IMR-90 (cell line): ENCODE data around the gene PLAAT1. TPM values are rescaled to one million over a fixed set of nuclear protein-coding genes. Genes with fewer than 3 reads are reported as not detected.

Experiments used
- ATAC-seq: fragments of 200-7000 bp; cut with Tn5 transposase; 2 replicates; pipeline ENCODE4 v1.9.1; 2020; ENCODE audit warnings: low read depth, mild to moderate bottlenecking, moderate library complexity
- BruUV-seq: library from RNA; stranded (reverse); fragments of 400-500 nt; replicated peaks from 2 replicates; lab custom pipeline; 2021; lab: Mats Ljungman, UMichigan
- CTCF ChIA-PET: fragments of 300-600 bp; formaldehyde crosslinking; extraction: SDS; loops from one replicate; lab custom pipeline; 2021; ENCODE audit warnings: antibody characterized with exemption; lab: Yijun Ruan, JAX
- POLR2A ChIA-PET: fragments of 300-600 bp; sonication (Branson Sonifier 250); formaldehyde crosslinking; loops from one replicate; lab custom pipeline; 2022; ENCODE audit warnings: antibody characterized with exemption; ENCODE audit not compliant: unreplicated experiment; lab: Charles Lee
- DNase-seq: peaks from one replicate; pipeline ENCODE4 v3.0.0; 2013
- H2AFZ ChIP-seq: replicated peaks from 2 replicates; pipeline ENCODE3; 2013; ENCODE audit warnings: low read length, mild to moderate bottlenecking; ENCODE audit not compliant: poor library complexity
- H2AK5ac ChIP-seq: 2 replicates; pipeline ENCODE4 v1.6.1; 2013; ENCODE audit warnings: low read depth, low read length, inconsistent platforms
- H2AK9ac ChIP-seq: replicated peaks from 2 replicates; pipeline ENCODE3; 2013; ENCODE audit warnings: mild to moderate bottlenecking, low read depth, low read length, moderate library complexity; ENCODE audit not compliant: poor library complexity
- H2BK120ac ChIP-seq: 2 replicates; pipeline ENCODE4 v1.6.1; 2013; ENCODE audit warnings: low read depth, low read length, inconsistent platforms
- H2BK15ac ChIP-seq: 3 replicates; pipeline ENCODE4 v1.6.1; 2013; ENCODE audit warnings: low read depth, low read length, inconsistent platforms
- H2BK20ac ChIP-seq: 2 replicates; pipeline ENCODE4 v1.6.1; 2013; ENCODE audit warnings: low read depth, mild to moderate bottlenecking, inconsistent platforms, low read length, moderate library complexity
- H2BK5ac ChIP-seq: 2 replicates; pipeline ENCODE4 v1.6.1; 2013; ENCODE audit warnings: mild to moderate bottlenecking, low read depth, low read length, inconsistent platforms; ENCODE audit not compliant: poor library complexity, severe bottlenecking
- H3K14ac ChIP-seq: replicated peaks from 2 replicates; pipeline ENCODE4 v1.6.1; 2013; ENCODE audit warnings: low read depth, low read length, inconsistent platforms
- H3K18ac ChIP-seq: 2 replicates; pipeline ENCODE4 v1.6.1; 2013; ENCODE audit warnings: low read depth, low read length, control low read depth
- H3K23ac ChIP-seq: 2 replicates; pipeline ENCODE4 v1.6.1; 2013; ENCODE audit warnings: low read depth, low read length, inconsistent platforms
- H3K27ac ChIP-seq: 2 replicates; pipeline ENCODE4 v1.5.1; 2013; ENCODE audit warnings: mild to moderate bottlenecking, control low read depth, low read length; ENCODE audit not compliant: insufficient read depth
- H3K27me3 ChIP-seq: 2 replicates; pipeline ENCODE4 v1.6.1; 2013; ENCODE audit warnings: low read length; ENCODE audit not compliant: control insufficient read depth, insufficient read depth
- H3K36me3 ChIP-seq: 2 replicates; pipeline ENCODE4 v1.6.1; 2013; ENCODE audit warnings: low read length, mixed read lengths; ENCODE audit not compliant: control insufficient read depth, insufficient read depth
- H3K4ac ChIP-seq: 2 replicates; pipeline ENCODE4 v1.6.1; 2013; ENCODE audit warnings: low read depth, low read length, inconsistent platforms
- H3K4me1 ChIP-seq: 2 replicates; pipeline ENCODE4 v1.6.1; 2013; ENCODE audit warnings: low read length, mixed read lengths; ENCODE audit not compliant: control insufficient read depth, insufficient read depth
- H3K4me2 ChIP-seq: 2 replicates; pipeline ENCODE4 v1.6.1; 2013; ENCODE audit warnings: low read depth, mild to moderate bottlenecking, control low read depth, low read length, moderate library complexity
- H3K4me3 ChIP-seq: 2 replicates; pipeline ENCODE4 v1.5.1; 2013; ENCODE audit warnings: low read depth, mild to moderate bottlenecking, control low read depth, low read length, moderate library complexity; ENCODE audit not compliant: insufficient read depth
- H3K56ac ChIP-seq: 2 replicates; pipeline ENCODE4 v1.6.1; 2013; ENCODE audit warnings: low read length, inconsistent platforms; ENCODE audit not compliant: insufficient read depth; ENCODE audit errors: extremely low read depth
- H3K79me1 ChIP-seq, 2 experiments: 2 replicates each; pipeline ENCODE4 v1.6.1; 2013; ENCODE audit warnings: low read length in 2 of 2, inconsistent platforms in 1 of 2, low read depth in 1 of 2
- H3K9ac ChIP-seq: 2 replicates; pipeline ENCODE4 v1.6.1; 2013; ENCODE audit warnings: low read depth, low read length, control low read depth
- H3K9me1 ChIP-seq: 2 replicates; pipeline ENCODE4 v1.6.1; 2013; ENCODE audit warnings: low read length, inconsistent platforms; ENCODE audit not compliant: insufficient read depth
- H3K9me3 ChIP-seq: 2 replicates; pipeline ENCODE4 v1.6.1; 2013; ENCODE audit warnings: low read length; ENCODE audit not compliant: control insufficient read depth, insufficient read depth
- H4K20me1 ChIP-seq: 2 replicates; pipeline ENCODE4 v1.6.1; 2013; ENCODE audit warnings: low read length, inconsistent platforms; ENCODE audit not compliant: insufficient read depth
- H4K5ac ChIP-seq: 2 replicates; pipeline ENCODE4 v1.6.1; 2013; ENCODE audit warnings: mild to moderate bottlenecking, low read depth, low read length, control low read depth
- H4K8ac ChIP-seq, 2 experiments: 2 replicates each; pipeline ENCODE4 v1.6.1; 2013; ENCODE audit warnings: low read depth in 2 of 2, low read length in 2 of 2, control low read depth in 1 of 2, inconsistent platforms in 1 of 2
- H4K91ac ChIP-seq: 2 replicates; pipeline ENCODE4 v1.6.1; 2013; ENCODE audit warnings: low read depth, low read length, inconsistent platforms; ENCODE audit not compliant: insufficient read depth
- CEBPB ChIP-seq: IDR thresholded peaks from 2 replicates; pipeline ENCODE4 v1.6.1; 2012; ENCODE audit warnings: low read depth, low read length, improper control_type of control experiment
- SMC3 ChIP-seq: fragments of 150-350 bp; IDR thresholded peaks from 2 replicates; pipeline ENCODE4 v1.6.1; 2016; ENCODE audit warnings: low read depth, mild to moderate bottlenecking, antibody characterized with exemption, low read length, moderate library complexity
- WGBS, 2 experiments: methylation state at CpG; one replicate each; pipeline versions ENCODE4 v1.1.5 to v1.1.7; 2013; ENCODE audit warnings: missing lambda C conversion rate in 2 of 2; ENCODE audit not compliant: insufficient read length in 1 of 2; ENCODE audit errors: extremely low coverage in 2 of 2; 5-methylcytosine and 5-hydroxymethylcytosine counted together
- dilution Hi-C: fragments of 300-500 bp; cut with HindIII; formaldehyde crosslinking; loops from one replicate; pipeline ENCODE4 v1.14.3; 2018; ENCODE audit warnings: low sequenced_read_pairs; ENCODE audit not compliant: unreplicated experiment
- in situ Hi-C: fragments of 300-500 bp; cut with MboI; formaldehyde crosslinking; loops from 3 replicates; pipeline ENCODE4 v1.14.3; 2019; ENCODE audit warnings: low sequenced_read_pairs, inconsistent platforms, mixed read lengths
- intact Hi-C: fragments of 100-400 bp; cut with micrococcal nuclease; formaldehyde crosslinking; loops from 2 replicates; pipeline ENCODE4 v1.10.0; 2022
- polyA plus RNA-seq, 3 experiments: library from polyadenylated mRNA; depleted of rRNA; stranded (reverse); fragments of >200 nt; gene quantifications; 2 replicates each; pipeline ENCODE4 v1.2.3, GENCODE V29; 2012; ENCODE audit warnings: low replicate concordance in 1 of 3
- total RNA-seq: library from RNA; depleted of rRNA; stranded (reverse); fragments of >200 nt; gene quantifications from 2 replicates; pipeline ENCODE4 v1.2.3, GENCODE V29; 2012

PLAAT1 gene
- total and polyA plus RNA-seq, 2 of the 4 experiments (the other 2 are of a cell fraction), result 0.54 to 0.68 TPM

DNA sequence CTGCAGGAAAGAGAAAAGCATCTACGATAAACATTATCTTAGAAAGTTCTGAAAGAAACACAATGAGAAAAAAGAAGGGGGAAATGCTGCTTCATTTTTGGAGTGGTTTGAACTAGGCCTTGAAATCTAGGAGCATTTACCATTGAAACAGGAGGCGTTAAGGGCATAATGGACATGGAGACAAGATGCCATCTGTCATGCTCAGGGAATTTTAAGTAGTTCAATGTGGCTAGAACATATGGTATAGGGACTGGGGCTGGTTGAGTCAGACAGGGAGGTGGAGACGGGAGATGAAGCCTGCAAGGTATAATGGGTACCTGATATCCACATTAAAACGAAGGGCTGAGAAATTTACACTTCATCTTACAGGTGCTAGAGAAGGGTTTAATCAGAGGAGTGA is 10.4 kb upstream of the PLAAT1 start:
- H4K8ac ChIP-seq, result no peak overlapping the region
- H2BK20ac ChIP-seq, result no peak overlapping the region
- no peak for TF ChIP-seq CEBPB
- no peak for TF ChIP-seq SMC3
- H3K27me3 ChIP-seq, result no peaks in the 10 kb centered on the region
- H2BK5ac ChIP-seq, result no peak overlapping the region
- H4K20me1 ChIP-seq, result no peaks in the 10 kb centered on the region
- H3K4ac ChIP-seq, result no peak overlapping the region
- H4K5ac ChIP-seq, result no peak overlapping the region
- no peak overlapping the region for H2AK9ac ChIP-seq
- no peak overlapping the region for H2AK5ac ChIP-seq
- no peaks in the 10 kb centered on the region for H3K36me3 ChIP-seq
- ATAC-seq (no peak), DNase-seq (no peak)
- H3K14ac ChIP-seq, result no peak overlapping the region
- H3K27ac ChIP-seq, result no peak overlapping the region
- no peak overlapping the region for H3K4me3 ChIP-seq
- H2BK120ac ChIP-seq, result no peak overlapping the region
- POLR2A ChIA-PET, result no interaction called here
- H3K4me1 ChIP-seq, result no peaks in the 10 kb centered on the region
- dilution Hi-C loops, result no loop called here
- H3K23ac ChIP-seq, result no peak overlapping the region
- no CpG with 5 or more reads among the region's 4 CpGs for WGBS, 2 experiments
- CTCF ChIA-PET, result no interaction called here
- BruUV-seq, result no TSS peak
- in situ Hi-C loops, result no loop called here
- no peak overlapping the region for H3K56ac ChIP-seq
- H3K9me3 ChIP-seq, result no peaks in the 10 kb centered on the region
- H3K9me1 ChIP-seq, result no peaks in the 10 kb centered on the region
- no peak overlapping the region for H3K18ac ChIP-seq
- H4K91ac ChIP-seq, result no peak overlapping the region
- H2AFZ ChIP-seq, result no peak overlapping the region
- H2BK15ac ChIP-seq, result no peak overlapping the region
- intact Hi-C loops, result no loop called here
- no peak overlapping the region for H3K9ac ChIP-seq
- no peak overlapping the region for H3K4me2 ChIP-seq
- no peaks in the 10 kb centered on the region for H3K79me1 ChIP-seq
